ENCODE measurements around the gene CELF4.

DNA sequence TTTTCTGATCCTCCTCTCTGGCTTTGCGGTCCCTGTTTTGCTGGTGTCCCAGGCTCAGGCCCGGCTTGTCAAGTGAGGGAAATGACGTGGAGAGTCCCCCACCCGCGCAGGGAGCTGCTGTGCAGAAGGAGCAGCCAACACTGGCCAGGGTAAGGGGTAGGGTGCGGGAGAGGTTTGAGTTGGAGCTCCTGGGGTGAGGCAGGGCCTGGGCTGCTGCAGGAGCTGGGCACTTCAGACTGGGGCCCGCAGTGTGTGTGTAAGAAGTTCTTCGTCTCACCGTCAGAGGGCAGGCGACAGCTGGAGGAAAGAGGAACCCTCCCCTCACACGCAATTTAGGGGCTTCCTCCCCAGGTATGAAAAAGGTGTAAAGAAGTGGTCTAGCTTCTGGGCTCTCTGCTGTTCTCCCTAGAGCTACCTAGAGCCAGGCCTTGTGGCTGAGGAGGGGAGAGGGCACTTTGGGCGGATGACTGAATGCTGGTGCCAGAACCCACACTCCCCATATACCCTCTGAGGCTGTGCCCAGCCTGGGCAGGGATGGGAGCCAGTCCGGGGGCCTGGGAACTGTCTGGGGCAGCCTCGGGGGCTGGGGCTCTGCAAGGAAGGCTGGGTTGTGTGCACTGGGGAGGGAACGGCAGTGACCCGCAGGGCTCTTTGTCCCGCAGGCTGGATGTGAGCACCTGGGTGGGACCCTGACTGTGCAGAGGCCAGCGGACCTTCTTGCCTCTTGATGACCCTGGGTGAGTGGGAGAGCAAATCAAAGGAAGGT, 11.8 kb downstream of the CELF4 start:
- TF ChIP-seq, protein P1, sequence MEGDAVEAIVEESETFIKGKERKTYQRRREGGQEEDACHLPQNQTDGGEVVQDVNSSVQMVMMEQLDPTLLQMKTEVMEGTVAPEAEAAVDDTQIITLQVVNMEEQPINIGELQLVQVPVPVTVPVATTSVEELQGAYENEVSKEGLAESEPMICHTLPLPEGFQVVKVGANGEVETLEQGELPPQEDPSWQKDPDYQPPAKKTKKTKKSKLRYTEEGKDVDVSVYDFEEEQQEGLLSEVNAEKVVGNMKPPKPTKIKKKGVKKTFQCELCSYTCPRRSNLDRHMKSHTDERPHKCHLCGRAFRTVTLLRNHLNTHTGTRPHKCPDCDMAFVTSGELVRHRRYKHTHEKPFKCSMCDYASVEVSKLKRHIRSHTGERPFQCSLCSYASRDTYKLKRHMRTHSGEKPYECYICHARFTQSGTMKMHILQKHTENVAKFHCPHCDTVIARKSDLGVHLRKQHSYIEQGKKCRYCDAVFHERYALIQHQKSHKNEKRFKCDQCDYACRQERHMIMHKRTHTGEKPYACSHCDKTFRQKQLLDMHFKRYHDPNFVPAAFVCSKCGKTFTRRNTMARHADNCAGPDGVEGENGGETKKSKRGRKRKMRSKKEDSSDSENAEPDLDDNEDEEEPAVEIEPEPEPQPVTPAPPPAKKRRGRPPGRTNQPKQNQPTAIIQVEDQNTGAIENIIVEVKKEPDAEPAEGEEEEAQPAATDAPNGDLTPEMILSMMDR (optimal IDR thresholded peaks at IDR 0.05 in 1 of 3, IDR thresholded peaks at IDR 0.05 in 1 of 3, conservative IDR thresholded peaks at IDR 0.05 in 1 of 3; ENCODE audit: extremely low read depth in 1 of 3, insufficient read depth in 2 of 3, low read length in 3 of 3), result peak in 2 of 3 experiments; percentile 24 to 40
- TF ChIP-seq EZH2 (IDR thresholded peaks at IDR 0.05; ENCODE audit: low read length), result no peak

Measured in keratinocyte (primary cell).